ENCODE data around the gene ADARB2.

The ADARB2 gene

DNA sequence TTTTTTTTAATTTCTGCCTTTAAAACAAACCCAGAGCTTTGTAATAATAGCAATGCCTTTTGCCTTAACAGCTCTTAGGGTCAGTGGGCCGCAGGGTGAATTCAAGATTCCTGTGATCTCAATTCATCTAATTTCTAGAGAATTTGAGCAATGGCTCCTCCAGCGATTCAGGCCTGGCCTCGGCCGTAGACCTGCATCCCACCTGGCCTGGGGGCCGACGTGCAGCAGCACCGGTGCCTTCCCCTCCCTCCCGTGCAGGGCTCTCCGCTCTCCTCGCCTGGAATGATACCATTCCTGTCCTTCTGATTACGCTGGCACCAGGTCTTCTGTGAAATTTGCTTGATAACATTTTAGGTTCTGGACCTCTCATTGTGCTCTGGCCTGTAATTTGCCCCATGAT, 172.5 kb downstream of the ADARB2 start:
- DNase-seq (ENCODE audit: extremely low spot score), result no peak
- TF ChIP-seq HDGF (IDR thresholded peaks at IDR 0.05; ENCODE audit: borderline replicate concordance) (no peak), ZNF384 (IDR thresholded peaks at IDR 0.05) (no peak), FOXM1 (IDR thresholded peaks at IDR 0.05; ENCODE audit: borderline replicate concordance) (no peak), BHLHE40 (IDR thresholded peaks at IDR 0.05; ENCODE audit: borderline replicate concordance) (no peak), ELF4 (IDR thresholded peaks at IDR 0.05) (no peak), CTBP1 (IDR thresholded peaks at IDR 0.05; ENCODE audit: borderline replicate concordance) (no peak), TARDBP (IDR thresholded peaks at IDR 0.05) (no peak), SP1 (IDR thresholded peaks at IDR 0.05) (no peak), LEF1 (IDR thresholded peaks at IDR 0.05; ENCODE audit: borderline replicate concordance) (no peak), NFRKB (IDR thresholded peaks at IDR 0.05) (no peak), ARNT (IDR thresholded peaks at IDR 0.05) (no peak), FOXA1 (IDR thresholded peaks at IDR 0.05) (no peak), L3MBTL2 (conservative IDR thresholded peaks at IDR 0.05) (no peak), SUZ12 (IDR thresholded peaks at IDR 0.05) (no peak), FOXK2 (IDR thresholded peaks at IDR 0.05) (no peak)
- TF ChIP-seq, protein P1, sequence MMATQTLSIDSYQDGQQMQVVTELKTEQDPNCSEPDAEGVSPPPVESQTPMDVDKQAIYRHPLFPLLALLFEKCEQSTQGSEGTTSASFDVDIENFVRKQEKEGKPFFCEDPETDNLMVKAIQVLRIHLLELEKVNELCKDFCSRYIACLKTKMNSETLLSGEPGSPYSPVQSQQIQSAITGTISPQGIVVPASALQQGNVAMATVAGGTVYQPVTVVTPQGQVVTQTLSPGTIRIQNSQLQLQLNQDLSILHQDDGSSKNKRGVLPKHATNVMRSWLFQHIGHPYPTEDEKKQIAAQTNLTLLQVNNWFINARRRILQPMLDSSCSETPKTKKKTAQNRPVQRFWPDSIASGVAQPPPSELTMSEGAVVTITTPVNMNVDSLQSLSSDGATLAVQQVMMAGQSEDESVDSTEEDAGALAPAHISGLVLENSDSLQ (IDR thresholded peaks at IDR 0.05), result no peak
- POLR2A ChIA-PET, result no interaction called here
- CTCF ChIA-PET, result no interaction called here

DNA sequence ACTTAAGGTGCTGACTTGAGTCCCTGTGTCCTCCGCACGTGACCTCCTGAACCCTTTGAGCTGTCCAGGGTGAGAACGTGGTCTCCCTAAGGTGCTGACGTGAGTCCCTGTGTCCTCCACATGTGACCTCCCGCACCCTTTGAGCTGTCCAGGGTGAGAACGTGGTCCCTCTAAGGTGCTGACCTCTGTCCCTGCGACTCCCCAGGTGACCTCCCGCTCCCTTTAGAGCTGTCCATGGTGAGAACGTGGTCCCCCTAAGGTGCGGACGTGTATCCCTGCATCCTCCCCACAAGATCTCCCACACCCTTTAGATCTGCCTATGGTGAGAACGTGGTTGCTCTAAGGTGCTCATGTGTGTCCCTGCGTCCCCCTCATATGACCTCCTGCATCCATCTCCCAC, 174.3 kb downstream of the ADARB2 start:
- TF ChIP-seq SP1 (IDR thresholded peaks at IDR 0.05) (no peak), ZNF384 (IDR thresholded peaks at IDR 0.05) (no peak), FOXK2 (IDR thresholded peaks at IDR 0.05) (no peak), FOXM1 (IDR thresholded peaks at IDR 0.05; ENCODE audit: borderline replicate concordance) (no peak), LEF1 (IDR thresholded peaks at IDR 0.05; ENCODE audit: borderline replicate concordance) (no peak), L3MBTL2 (conservative IDR thresholded peaks at IDR 0.05) (no peak), FOXA1 (IDR thresholded peaks at IDR 0.05) (no peak), TARDBP (IDR thresholded peaks at IDR 0.05) (no peak), SUZ12 (IDR thresholded peaks at IDR 0.05) (no peak), BHLHE40 (IDR thresholded peaks at IDR 0.05; ENCODE audit: borderline replicate concordance) (no peak), ARNT (IDR thresholded peaks at IDR 0.05) (no peak), ELF4 (IDR thresholded peaks at IDR 0.05) (no peak), NFRKB (IDR thresholded peaks at IDR 0.05) (no peak), HDGF (IDR thresholded peaks at IDR 0.05; ENCODE audit: borderline replicate concordance) (no peak), CTBP1 (IDR thresholded peaks at IDR 0.05; ENCODE audit: borderline replicate concordance) (no peak)
- TF ChIP-seq, protein P1 (IDR thresholded peaks at IDR 0.05), result no peak

DNA sequence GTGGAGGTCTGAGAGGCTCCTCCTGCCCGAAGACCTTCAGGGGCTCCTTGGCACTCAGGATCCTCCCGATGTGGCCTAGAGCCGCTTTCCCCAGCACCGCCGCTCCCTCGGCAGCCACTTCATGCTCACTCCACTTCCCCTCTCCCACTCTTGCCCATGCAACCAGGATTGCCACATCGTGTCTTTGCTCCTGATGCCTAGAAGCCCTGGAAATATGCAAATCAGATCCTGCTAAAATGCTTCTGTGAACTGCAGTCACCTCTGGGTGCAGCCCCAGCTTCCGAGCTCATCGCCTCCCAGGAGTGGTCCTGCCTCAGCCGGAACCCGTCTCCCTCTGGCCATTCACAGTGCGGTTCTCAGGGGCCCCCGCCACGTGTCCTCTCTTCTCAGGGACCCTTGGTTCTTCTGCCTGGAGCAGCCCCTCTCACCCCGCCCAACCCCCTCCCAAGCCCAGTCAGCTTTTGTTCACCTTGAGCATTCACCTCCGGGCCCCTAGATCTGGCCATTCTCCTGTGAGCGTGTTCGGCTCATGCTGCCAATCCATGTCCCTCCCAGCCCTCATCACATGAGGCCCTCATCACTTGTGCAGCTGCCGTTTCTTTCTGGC, 175.5 kb downstream of the ADARB2 start:
- POLR2A ChIA-PET, result no interaction called here
- CTCF ChIA-PET, result no interaction called here
- no peak for DNase-seq (ENCODE audit: extremely low spot score)
- TF ChIP-seq LEF1 (IDR thresholded peaks at IDR 0.05; ENCODE audit: borderline replicate concordance) (no peak), CTBP1 (IDR thresholded peaks at IDR 0.05; ENCODE audit: borderline replicate concordance) (no peak), ZNF384 (IDR thresholded peaks at IDR 0.05) (no peak), SUZ12 (IDR thresholded peaks at IDR 0.05) (no peak), BHLHE40 (IDR thresholded peaks at IDR 0.05; ENCODE audit: borderline replicate concordance) (no peak), L3MBTL2 (conservative IDR thresholded peaks at IDR 0.05) (no peak), FOXA1 (IDR thresholded peaks at IDR 0.05) (no peak), ARNT (IDR thresholded peaks at IDR 0.05) (no peak), FOXK2 (IDR thresholded peaks at IDR 0.05) (no peak)
- TF ChIP-seq, protein P1 (IDR thresholded peaks at IDR 0.05), result no peak

More for the DNA sequence above, 174.3 kb downstream of the ADARB2 start:
- CTCF ChIA-PET, result no interaction called here
- DNase-seq (ENCODE audit: extremely low spot score), result no peak
- POLR2A ChIA-PET, result no interaction called here

DNA sequence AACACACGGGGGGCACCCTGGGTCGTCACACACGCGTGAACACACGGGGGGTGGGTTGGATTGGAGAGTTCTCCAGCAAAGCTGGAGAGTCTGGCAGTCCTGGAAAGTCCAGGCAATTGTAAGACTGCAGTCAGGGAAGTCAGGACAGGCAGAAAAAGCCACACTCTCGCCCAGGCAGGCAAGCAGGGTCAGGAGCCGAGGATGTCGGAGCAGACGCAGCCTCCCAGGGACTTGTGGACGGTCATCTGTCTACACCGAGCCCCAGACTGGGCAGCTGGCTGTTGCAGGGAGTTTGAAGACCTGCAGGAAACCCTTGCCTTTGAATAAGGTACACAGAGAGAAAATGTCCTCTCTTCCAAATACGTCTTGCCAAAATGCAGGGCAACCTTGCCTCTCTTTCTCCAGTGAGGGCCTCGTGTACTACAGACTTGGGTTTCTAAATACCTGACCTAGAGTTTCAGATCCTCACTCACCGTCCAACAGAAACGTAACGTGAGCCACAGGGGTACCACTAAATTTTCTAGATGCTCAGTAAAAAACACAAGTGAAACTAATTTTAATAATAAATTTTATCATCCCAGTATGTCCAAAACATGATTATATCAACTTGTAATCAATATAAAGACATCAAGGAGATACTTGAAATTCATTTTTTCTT, 176.7 kb downstream of the ADARB2 start:
- CTCF ChIA-PET, result no interaction called here

DNA sequence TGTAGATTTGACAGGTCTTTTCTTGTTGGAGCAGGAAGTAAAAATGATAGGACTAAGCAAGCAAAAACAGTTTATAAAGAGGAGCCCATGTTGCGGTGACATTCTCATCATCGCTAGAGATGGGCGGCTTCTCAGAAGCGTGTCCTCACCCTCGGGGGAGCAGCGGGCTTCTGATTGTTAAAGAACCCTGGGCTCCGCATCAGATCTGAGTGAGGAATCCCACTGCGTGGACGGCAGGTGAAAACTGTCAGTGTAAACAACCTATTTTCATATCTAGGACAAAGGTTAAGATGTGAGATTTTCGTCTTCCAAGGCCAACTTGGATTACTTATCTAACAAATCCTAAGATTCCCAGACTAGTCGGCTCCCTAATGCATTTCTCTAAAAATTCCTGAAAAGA, 177.6 kb downstream of the ADARB2 start:
- TF ChIP-seq NFRKB (IDR thresholded peaks at IDR 0.05) (no peak), FOXA1 (IDR thresholded peaks at IDR 0.05) (no peak), CTBP1 (IDR thresholded peaks at IDR 0.05; ENCODE audit: borderline replicate concordance) (no peak), BHLHE40 (IDR thresholded peaks at IDR 0.05; ENCODE audit: borderline replicate concordance) (no peak)
- no peak for DNase-seq (ENCODE audit: extremely low spot score)
- ChIA-PET CTCF (no interaction called here), POLR2A (no interaction called here)

More for the DNA sequence above, 176.7 kb downstream of the ADARB2 start:
- TF ChIP-seq BHLHE40 (IDR thresholded peaks at IDR 0.05; ENCODE audit: borderline replicate concordance), result no peak
- TF ChIP-seq L3MBTL2 (conservative IDR thresholded peaks at IDR 0.05), result no peak
- TF ChIP-seq TARDBP (IDR thresholded peaks at IDR 0.05), result no peak
- no peak for TF ChIP-seq SUZ12 (IDR thresholded peaks at IDR 0.05)
- no peak for TF ChIP-seq FOXK2 (IDR thresholded peaks at IDR 0.05)
- TF ChIP-seq ZNF384 (IDR thresholded peaks at IDR 0.05), result no peak
- TF ChIP-seq FOXA1 (IDR thresholded peaks at IDR 0.05), result no peak
- no peak for TF ChIP-seq SP1 (IDR thresholded peaks at IDR 0.05)
- TF ChIP-seq HDGF (IDR thresholded peaks at IDR 0.05; ENCODE audit: borderline replicate concordance), result no peak
- TF ChIP-seq FOXM1 (IDR thresholded peaks at IDR 0.05; ENCODE audit: borderline replicate concordance), result no peak
- TF ChIP-seq ELF4 (IDR thresholded peaks at IDR 0.05), result no peak
- no peak for TF ChIP-seq CTBP1 (IDR thresholded peaks at IDR 0.05; ENCODE audit: borderline replicate concordance)
- POLR2A ChIA-PET, result no interaction called here
- DNase-seq (ENCODE audit: extremely low spot score), result no peak

DNA sequence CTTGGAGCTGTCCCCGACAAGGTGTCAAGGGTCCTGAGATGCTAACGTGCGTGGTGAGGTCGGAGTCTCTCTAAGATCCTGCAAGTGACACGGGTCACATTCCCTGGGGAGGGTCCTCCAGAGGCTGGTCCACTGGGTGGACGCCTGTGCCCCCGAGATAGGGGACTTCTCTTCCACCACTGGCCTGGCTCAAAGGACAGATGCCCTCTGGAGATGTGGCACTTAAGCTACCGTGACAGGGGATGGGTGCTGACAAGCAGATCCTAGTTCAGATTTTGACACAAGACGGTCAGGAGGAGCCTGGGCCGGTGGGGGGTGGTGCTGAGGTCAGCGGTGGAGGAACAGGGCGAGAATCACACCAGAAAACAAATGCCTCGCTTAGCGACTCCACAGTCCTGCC, 178.0 kb downstream of the ADARB2 start:
- ChIA-PET CTCF (no interaction called here), POLR2A (no interaction called here)
- no peak for DNase-seq (ENCODE audit: extremely low spot score)
- TF ChIP-seq FOXA1 (IDR thresholded peaks at IDR 0.05) (no peak), L3MBTL2 (conservative IDR thresholded peaks at IDR 0.05) (no peak), SUZ12 (IDR thresholded peaks at IDR 0.05) (no peak), ELF4 (IDR thresholded peaks at IDR 0.05) (no peak), FOXM1 (IDR thresholded peaks at IDR 0.05; ENCODE audit: borderline replicate concordance) (no peak), TARDBP (IDR thresholded peaks at IDR 0.05) (no peak)

All from HEK293T (cell line).